ENCODE data around the gene LSM14A.

The LSM14A gene

GRCh38 chr19:34273121-34273520, 100.8 kb downstream of the LSM14A start:
- H3K27me3 ChIP-seq (ENCODE audit: low read length) = no peaks in the 10 kb centered on the region
- no peak overlapping the region for H2AFZ ChIP-seq (ENCODE audit: low read depth, low read length, severe bottlenecking)
- H3K36me3 ChIP-seq (ENCODE audit: low read length) = no peaks in the 10 kb centered on the region
- peak overlapping the region; percentile 59 for H3K27ac ChIP-seq (ENCODE audit: low read depth, low read length)
- H3K4me2 ChIP-seq (ENCODE audit: low read depth, low read length, poor library complexity, severe bottlenecking) = peak overlapping the region; percentile 59
- H3K79me2 ChIP-seq (ENCODE audit: insufficient read depth, low read length) = peaks cover 51% of the 10 kb centered on the region
- H3K4me3 ChIP-seq (ENCODE audit: insufficient read depth, low read length, poor library complexity, severe bottlenecking) = no peak overlapping the region
- peak overlapping the region; percentile 7; the same call in 1 of the 2 replicates for H3K9ac ChIP-seq (ENCODE audit: low read length)
- H3K9me3 ChIP-seq (ENCODE audit: insufficient read depth, low read length) = no peaks in the 10 kb centered on the region
- no peak for TF ChIP-seq EZH2phosphoT487 (conservative IDR thresholded peaks at IDR 0.05; ENCODE audit: low read length)
- no peak for TF ChIP-seq CTCF (IDR thresholded peaks at IDR 0.05; ENCODE audit: insufficient read depth, low read length, poor library complexity, severe bottlenecking)
- no peaks in the 10 kb centered on the region for H4K20me1 ChIP-seq (ENCODE audit: low read depth, low read length)
- no peaks in the 10 kb centered on the region for H3K9me2 ChIP-seq (replicated peaks; ENCODE audit: insufficient read depth, low read length)
- H3F3A ChIP-seq (ENCODE audit: insufficient read depth) = peaks cover 28% of the 10 kb centered on the region

GRCh38 chr19:34274284-34274826, 102.1 kb downstream of the LSM14A start:
- H3K9me3 ChIP-seq (ENCODE audit: insufficient read depth, low read length) = no peaks in the 10 kb centered on the region
- TF ChIP-seq CTCF (IDR thresholded peaks at IDR 0.05; ENCODE audit: insufficient read depth, low read length, poor library complexity, severe bottlenecking) (no peak), EZH2phosphoT487 (conservative IDR thresholded peaks at IDR 0.05; ENCODE audit: low read length) (no peak)
- H4K20me1 ChIP-seq (ENCODE audit: low read depth, low read length) = no peaks in the 10 kb centered on the region
- H3K4me2 ChIP-seq (ENCODE audit: low read depth, low read length, poor library complexity, severe bottlenecking) = no peak overlapping the region
- no peak overlapping the region for H3K9ac ChIP-seq (ENCODE audit: low read length)
- no peaks in the 10 kb centered on the region for H3K27me3 ChIP-seq (ENCODE audit: low read length)
- H3K79me2 ChIP-seq (ENCODE audit: insufficient read depth, low read length) = peaks cover 51% of the 10 kb centered on the region
- no peak overlapping the region for H2AFZ ChIP-seq (ENCODE audit: low read depth, low read length, severe bottlenecking)
- peaks cover 16% of the 10 kb centered on the region for H3F3A ChIP-seq (ENCODE audit: insufficient read depth)
- no peaks in the 10 kb centered on the region for H3K36me3 ChIP-seq (ENCODE audit: low read length)
- no peaks in the 10 kb centered on the region for H3K9me2 ChIP-seq (replicated peaks; ENCODE audit: insufficient read depth, low read length)
- H3K27ac ChIP-seq (ENCODE audit: low read depth, low read length) = no peak overlapping the region
- no peak overlapping the region for H3K4me3 ChIP-seq (ENCODE audit: insufficient read depth, low read length, poor library complexity, severe bottlenecking)

- Histone ChIP-seq H3K9me3 (ENCODE audit: insufficient read depth, low read length) (no peaks in the 10 kb centered on the region), H2AFZ (ENCODE audit: low read depth, low read length, severe bottlenecking) (no peak overlapping the region), H3K9ac (ENCODE audit: low read length) (no peak overlapping the region), H3K9me2 (replicated peaks; ENCODE audit: insufficient read depth, low read length) (no peaks in the 10 kb centered on the region), H3K4me2 (ENCODE audit: low read depth, low read length, poor library complexity, severe bottlenecking) (no peak overlapping the region), H3F3A (ENCODE audit: insufficient read depth) (peaks cover 9% of the 10 kb centered on the region), H3K79me2 (ENCODE audit: insufficient read depth, low read length) (peaks cover 51% of the 10 kb centered on the region), H3K27me3 (ENCODE audit: low read length) (no peaks in the 10 kb centered on the region), H3K27ac (ENCODE audit: low read depth, low read length) (no peak overlapping the region), H4K20me1 (ENCODE audit: low read depth, low read length) (no peaks in the 10 kb centered on the region), H3K36me3 (ENCODE audit: low read length) (no peaks in the 10 kb centered on the region), H3K4me3 (ENCODE audit: insufficient read depth, low read length, poor library complexity, severe bottlenecking) (no peak overlapping the region)
- no peak for TF ChIP-seq CTCF (IDR thresholded peaks at IDR 0.05; ENCODE audit: insufficient read depth, low read length, poor library complexity, severe bottlenecking)
- TF ChIP-seq EZH2phosphoT487 (conservative IDR thresholded peaks at IDR 0.05; ENCODE audit: low read length) = no peak
Measured at GRCh38 chr19:34274827-34275625, 102.7 kb downstream of the LSM14A start.

Data from SU-DHL-6 (cell line).